Activated T-cell treated with anti-CD3 and anti-CD28 coated beads, Interleukin-2, amount 50 U/mL, for 4 hours (primary cell): ENCODE measurements around the gene KIR3DL2. TPM values are rescaled to one million over a fixed set of nuclear protein-coding genes. Genes with fewer than 3 reads are reported as not detected.
"Not testable (repeated sequence)": the region's sequence is repeated elsewhere in the genome, so short reads cannot be mapped to it uniquely, and the experiment has no call there.

Experiments used
- ATAC-seq, 2 donors: fragments of 200-7000 bp; cut with Tn5 transposase; one replicate each; pipeline ENCODE4 v1.10.0; 2021
- DNase-seq: peaks from one replicate; pipeline ENCODE4 v3.0.0-alpha.2; 2020
- H3K27me3 Mint-ChIP-seq: one replicate; pipeline ENCODE4 v1.8.0; 2021; ENCODE audit warnings: low read depth, mixed read lengths
- H3K36me3 Mint-ChIP-seq: one replicate; pipeline ENCODE4 v1.8.0; 2022; ENCODE audit warnings: mixed read lengths; ENCODE audit not compliant: insufficient read depth
- H3K4me1 Mint-ChIP-seq: one replicate; pipeline ENCODE4 v1.8.0; 2021; ENCODE audit warnings: low read depth, mixed read lengths
- H3K4me3 Mint-ChIP-seq: one replicate; pipeline ENCODE4 v1.8.0; 2021; ENCODE audit warnings: mild to moderate bottlenecking, moderate library complexity, mixed read lengths
- H3K9me3 Mint-ChIP-seq: one replicate; pipeline ENCODE4 v1.8.0; 2021; ENCODE audit warnings: mixed read lengths
- total RNA-seq, 3 donors: library from RNA; stranded (reverse); gene quantifications; one replicate each; pipeline ENCODE4 v1.2.1, GENCODE V29; 2021

Gene KIR3DL2
- total RNA-seq, 3 donors from 2014 or later: 1.1 to 2.2 (median 1.7) TPM

- H3K4me1 Mint-ChIP-seq, H3K36me3 Mint-ChIP-seq, DNase-seq, H3K9me3 Mint-ChIP-seq, H3K27me3 Mint-ChIP-seq, H3K4me3 Mint-ChIP-seq, ATAC-seq: not testable (repeated sequence)
These were observed 12.7 kb upstream of the KIR3DL2 start for GRCh38 chr19:54837522-54837921.

GRCh38 chr19:54843171-54843570 is 7.1 kb upstream of the KIR3DL2 start:
- not testable (repeated sequence) for ATAC-seq, H3K4me3 Mint-ChIP-seq, H3K4me1 Mint-ChIP-seq, H3K9me3 Mint-ChIP-seq, DNase-seq, H3K36me3 Mint-ChIP-seq
- peaks cover 14% of the 10 kb centered on the region for H3K27me3 Mint-ChIP-seq

- no peak overlapping the region for H3K4me3 Mint-ChIP-seq
- peaks cover 5% of the 10 kb centered on the region for H3K9me3 Mint-ChIP-seq
- no peaks in the 10 kb centered on the region for H3K36me3 Mint-ChIP-seq
- no peak for DNase-seq
- H3K27me3 Mint-ChIP-seq: peaks cover 11% of the 10 kb centered on the region
- no peak for ATAC-seq
- no peaks in the 10 kb centered on the region for H3K4me1 Mint-ChIP-seq
These were observed 687 bp downstream of the KIR3DL2 start for GRCh38 chr19:54850930-54851329.

GRCh38 chr19:54851353-54851752 is 1.1 kb downstream of the KIR3DL2 start:
- Mint-ChIP-seq H3K27me3 (peaks cover 9% of the 10 kb centered on the region), H3K9me3 (peaks cover 3% of the 10 kb centered on the region), H3K4me1 (no peaks in the 10 kb centered on the region), H3K36me3 (no peaks in the 10 kb centered on the region), H3K4me3 (no peak overlapping the region)
- ATAC-seq (no peak), DNase-seq (no peak)

GRCh38 chr19:54855241-54855640 is 5.0 kb downstream of the KIR3DL2 start:
- H3K27me3 Mint-ChIP-seq: peaks cover 13% of the 10 kb centered on the region
- ATAC-seq, H3K36me3 Mint-ChIP-seq, H3K4me1 Mint-ChIP-seq, H3K9me3 Mint-ChIP-seq, H3K4me3 Mint-ChIP-seq, DNase-seq: not testable (repeated sequence)

GRCh38 chr19:54858476-54858875 is 8.2 kb downstream of the KIR3DL2 start:
- H3K9me3 Mint-ChIP-seq, DNase-seq, H3K4me3 Mint-ChIP-seq, H3K4me1 Mint-ChIP-seq, H3K36me3 Mint-ChIP-seq, H3K27me3 Mint-ChIP-seq, ATAC-seq: not testable (repeated sequence)

- H3K4me1 Mint-ChIP-seq, ATAC-seq, DNase-seq, H3K4me3 Mint-ChIP-seq, H3K9me3 Mint-ChIP-seq, H3K27me3 Mint-ChIP-seq, H3K36me3 Mint-ChIP-seq: not testable (repeated sequence)
These were observed 9.2 kb downstream of the KIR3DL2 start for GRCh38 chr19:54859421-54859820.

- not testable (repeated sequence) for H3K36me3 Mint-ChIP-seq, ATAC-seq, DNase-seq
These were observed 13.2 kb downstream of the KIR3DL2 start for GRCh38 chr19:54863459-54863858.

GRCh38 chr19:54871696-54872095 is 21.5 kb downstream of the KIR3DL2 start:
- Mint-ChIP-seq H3K4me3 (no peak overlapping the region), H3K27me3 (peaks cover 14% of the 10 kb centered on the region), H3K36me3 (no peaks in the 10 kb centered on the region), H3K4me1 (no peaks in the 10 kb centered on the region), H3K9me3 (no peaks in the 10 kb centered on the region)
- no peak for ATAC-seq
- no peak for DNase-seq

More at GRCh38 chr19:54863459-54863858, 13.2 kb downstream of the KIR3DL2 start:
- not testable (repeated sequence) for H3K4me1 Mint-ChIP-seq, H3K4me3 Mint-ChIP-seq, H3K9me3 Mint-ChIP-seq
- H3K27me3 Mint-ChIP-seq: peaks cover 18% of the 10 kb centered on the region

- no peaks in the 10 kb centered on the region for H3K36me3 Mint-ChIP-seq
- DNase-seq (no peak), ATAC-seq (no peak)
- peaks cover 13% of the 10 kb centered on the region for H3K27me3 Mint-ChIP-seq
- H3K9me3 Mint-ChIP-seq: no peaks in the 10 kb centered on the region
- no peaks in the 10 kb centered on the region for H3K4me1 Mint-ChIP-seq
- no peak within 1 kb of the TSS for H3K4me3 Mint-ChIP-seq
These were observed 23.7 kb downstream of the KIR3DL2 start, which contains the start of gene FCAR for GRCh38 chr19:54873990-54874389. TSS of gene FCAR (plus strand) at chr19:54874235. CDS start at chr19:54874290, 55 bp downstream.

GRCh38 chr19:54875506-54875905 is 25.3 kb downstream of the KIR3DL2 start:
- Mint-ChIP-seq H3K27me3 (peaks cover 18% of the 10 kb centered on the region), H3K4me3 (no peak overlapping the region), H3K36me3 (no peaks in the 10 kb centered on the region), H3K9me3 (no peaks in the 10 kb centered on the region), H3K4me1 (no peaks in the 10 kb centered on the region)
- DNase-seq (no peak), ATAC-seq (no peak)

- H3K4me3 Mint-ChIP-seq: no peak overlapping the region
- H3K27me3 Mint-ChIP-seq: peaks cover 24% of the 10 kb centered on the region
- no peaks in the 10 kb centered on the region for H3K36me3 Mint-ChIP-seq
- H3K9me3 Mint-ChIP-seq: no peaks in the 10 kb centered on the region
- ATAC-seq (no peak), DNase-seq (no peak)
- H3K4me1 Mint-ChIP-seq: no peaks in the 10 kb centered on the region
These were observed 27.2 kb downstream of the KIR3DL2 start for GRCh38 chr19:54877471-54877870.

GRCh38 chr19:54881884-54882283 is 31.6 kb downstream of the KIR3DL2 start:
- Mint-ChIP-seq H3K4me3 (no peak overlapping the region), H3K4me1 (no peaks in the 10 kb centered on the region), H3K9me3 (no peaks in the 10 kb centered on the region), H3K27me3 (peaks cover 29% of the 10 kb centered on the region), H3K36me3 (no peaks in the 10 kb centered on the region)
- DNase-seq (no peak), ATAC-seq (no peak)

- no peak for ATAC-seq
- Mint-ChIP-seq H3K27me3 (peaks cover 29% of the 10 kb centered on the region), H3K4me3 (no peak overlapping the region), H3K4me1 (no peaks in the 10 kb centered on the region), H3K36me3 (no peaks in the 10 kb centered on the region), H3K9me3 (no peaks in the 10 kb centered on the region)
- no peak for DNase-seq
These were observed 32.5 kb downstream of the KIR3DL2 start for GRCh38 chr19:54882758-54883157.

- H3K27me3 Mint-ChIP-seq: peaks cover 27% of the 10 kb centered on the region
These were observed 33.0 kb downstream of the KIR3DL2 start for GRCh38 chr19:54883228-54883627.

GRCh38 chr19:54888239-54888638 is 38.0 kb downstream of the KIR3DL2 start:
- no peak for DNase-seq
- Mint-ChIP-seq H3K9me3 (no peaks in the 10 kb centered on the region), H3K27me3 (no peaks in the 10 kb centered on the region), H3K36me3 (no peaks in the 10 kb centered on the region), H3K4me3 (no peak overlapping the region), H3K4me1 (no peaks in the 10 kb centered on the region)
- no peak for ATAC-seq

More at GRCh38 chr19:54883228-54883627, 33.0 kb downstream of the KIR3DL2 start:
- H3K4me1 Mint-ChIP-seq: no peaks in the 10 kb centered on the region
- H3K36me3 Mint-ChIP-seq: no peaks in the 10 kb centered on the region
- DNase-seq: no peak
- no peak for ATAC-seq
- no peaks in the 10 kb centered on the region for H3K9me3 Mint-ChIP-seq
- H3K4me3 Mint-ChIP-seq: no peak overlapping the region
